IMR-90 (cell line): ENCODE data around the gene NPDC1. TPM values are rescaled to one million over a fixed set of nuclear protein-coding genes. Genes with fewer than 3 reads are reported as not detected.

Source experiments
- ATAC-seq: fragments of 200-7000 bp; cut with Tn5 transposase; 2 replicates; pipeline ENCODE4 v1.9.1; 2020; ENCODE audit warnings: low read depth, mild to moderate bottlenecking, moderate library complexity
- BruUV-seq: library from RNA; stranded (reverse); fragments of 400-500 nt; replicated peaks from 2 replicates; lab custom pipeline; 2021; lab: Mats Ljungman, UMichigan
- CTCF ChIA-PET: fragments of 300-600 bp; formaldehyde crosslinking; extraction: SDS; loops from one replicate; lab custom pipeline; 2021; ENCODE audit warnings: antibody characterized with exemption; lab: Yijun Ruan, JAX
- POLR2A ChIA-PET: fragments of 300-600 bp; sonication (Branson Sonifier 250); formaldehyde crosslinking; loops from one replicate; lab custom pipeline; 2022; ENCODE audit warnings: antibody characterized with exemption; ENCODE audit not compliant: unreplicated experiment; lab: Charles Lee
- DNase-seq: peaks from one replicate; pipeline ENCODE4 v3.0.0; 2013
- H2AFZ ChIP-seq: replicated peaks from 2 replicates; pipeline ENCODE3; 2013; ENCODE audit warnings: low read length, mild to moderate bottlenecking; ENCODE audit not compliant: poor library complexity
- H2AK5ac ChIP-seq: 2 replicates; pipeline ENCODE4 v1.6.1; 2013; ENCODE audit warnings: low read depth, low read length, inconsistent platforms
- H2AK9ac ChIP-seq: replicated peaks from 2 replicates; pipeline ENCODE3; 2013; ENCODE audit warnings: mild to moderate bottlenecking, low read depth, low read length, moderate library complexity; ENCODE audit not compliant: poor library complexity
- H2BK120ac ChIP-seq: 2 replicates; pipeline ENCODE4 v1.6.1; 2013; ENCODE audit warnings: low read depth, low read length, inconsistent platforms
- H2BK15ac ChIP-seq: 3 replicates; pipeline ENCODE4 v1.6.1; 2013; ENCODE audit warnings: low read depth, low read length, inconsistent platforms
- H2BK20ac ChIP-seq: 2 replicates; pipeline ENCODE4 v1.6.1; 2013; ENCODE audit warnings: low read depth, mild to moderate bottlenecking, inconsistent platforms, low read length, moderate library complexity
- H2BK5ac ChIP-seq: 2 replicates; pipeline ENCODE4 v1.6.1; 2013; ENCODE audit warnings: mild to moderate bottlenecking, low read depth, low read length, inconsistent platforms; ENCODE audit not compliant: poor library complexity, severe bottlenecking
- H3K14ac ChIP-seq: replicated peaks from 2 replicates; pipeline ENCODE4 v1.6.1; 2013; ENCODE audit warnings: low read depth, low read length, inconsistent platforms
- H3K18ac ChIP-seq: 2 replicates; pipeline ENCODE4 v1.6.1; 2013; ENCODE audit warnings: low read depth, low read length, control low read depth
- H3K23ac ChIP-seq: 2 replicates; pipeline ENCODE4 v1.6.1; 2013; ENCODE audit warnings: low read depth, low read length, inconsistent platforms
- H3K27ac ChIP-seq: 2 replicates; pipeline ENCODE4 v1.5.1; 2013; ENCODE audit warnings: mild to moderate bottlenecking, control low read depth, low read length; ENCODE audit not compliant: insufficient read depth
- H3K27me3 ChIP-seq: 2 replicates; pipeline ENCODE4 v1.6.1; 2013; ENCODE audit warnings: low read length; ENCODE audit not compliant: control insufficient read depth, insufficient read depth
- H3K36me3 ChIP-seq: 2 replicates; pipeline ENCODE4 v1.6.1; 2013; ENCODE audit warnings: low read length, mixed read lengths; ENCODE audit not compliant: control insufficient read depth, insufficient read depth
- H3K4ac ChIP-seq: 2 replicates; pipeline ENCODE4 v1.6.1; 2013; ENCODE audit warnings: low read depth, low read length, inconsistent platforms
- H3K4me1 ChIP-seq: 2 replicates; pipeline ENCODE4 v1.6.1; 2013; ENCODE audit warnings: low read length, mixed read lengths; ENCODE audit not compliant: control insufficient read depth, insufficient read depth
- H3K4me2 ChIP-seq: 2 replicates; pipeline ENCODE4 v1.6.1; 2013; ENCODE audit warnings: low read depth, mild to moderate bottlenecking, control low read depth, low read length, moderate library complexity
- H3K4me3 ChIP-seq: 2 replicates; pipeline ENCODE4 v1.5.1; 2013; ENCODE audit warnings: low read depth, mild to moderate bottlenecking, control low read depth, low read length, moderate library complexity; ENCODE audit not compliant: insufficient read depth
- H3K56ac ChIP-seq: 2 replicates; pipeline ENCODE4 v1.6.1; 2013; ENCODE audit warnings: low read length, inconsistent platforms; ENCODE audit not compliant: insufficient read depth; ENCODE audit errors: extremely low read depth
- H3K79me1 ChIP-seq, 2 experiments: 2 replicates each; pipeline ENCODE4 v1.6.1; 2013; ENCODE audit warnings: low read length in 2 of 2, inconsistent platforms in 1 of 2, low read depth in 1 of 2
- H3K9ac ChIP-seq: 2 replicates; pipeline ENCODE4 v1.6.1; 2013; ENCODE audit warnings: low read depth, low read length, control low read depth
- H3K9me1 ChIP-seq: 2 replicates; pipeline ENCODE4 v1.6.1; 2013; ENCODE audit warnings: low read length, inconsistent platforms; ENCODE audit not compliant: insufficient read depth
- H3K9me3 ChIP-seq: 2 replicates; pipeline ENCODE4 v1.6.1; 2013; ENCODE audit warnings: low read length; ENCODE audit not compliant: control insufficient read depth, insufficient read depth
- H4K20me1 ChIP-seq: 2 replicates; pipeline ENCODE4 v1.6.1; 2013; ENCODE audit warnings: low read length, inconsistent platforms; ENCODE audit not compliant: insufficient read depth
- H4K5ac ChIP-seq: 2 replicates; pipeline ENCODE4 v1.6.1; 2013; ENCODE audit warnings: mild to moderate bottlenecking, low read depth, low read length, control low read depth
- H4K8ac ChIP-seq, 2 experiments: 2 replicates each; pipeline ENCODE4 v1.6.1; 2013; ENCODE audit warnings: low read depth in 2 of 2, low read length in 2 of 2, control low read depth in 1 of 2, inconsistent platforms in 1 of 2
- H4K91ac ChIP-seq: 2 replicates; pipeline ENCODE4 v1.6.1; 2013; ENCODE audit warnings: low read depth, low read length, inconsistent platforms; ENCODE audit not compliant: insufficient read depth
- CHD1 ChIP-seq: IDR thresholded peaks from 2 replicates; pipeline ENCODE4 v1.6.1; 2012; ENCODE audit warnings: low read depth, low read length, improper control_type of control experiment
- ELK1 ChIP-seq: fragments of 150-350 bp; IDR thresholded peaks from 2 replicates; pipeline ENCODE4 v1.6.1; 2016; ENCODE audit warnings: low read depth, mild to moderate bottlenecking, low read length, moderate library complexity, borderline replicate concordance
- FOS ChIP-seq: fragments of 150-350 bp; IDR thresholded peaks from 2 replicates; pipeline ENCODE4 v1.6.1; 2016; ENCODE audit warnings: low read depth, low read length
- SMC3 ChIP-seq: fragments of 150-350 bp; IDR thresholded peaks from 2 replicates; pipeline ENCODE4 v1.6.1; 2016; ENCODE audit warnings: low read depth, mild to moderate bottlenecking, antibody characterized with exemption, low read length, moderate library complexity
- WGBS, 2 experiments: methylation state at CpG; one replicate each; pipeline versions ENCODE4 v1.1.5 to v1.1.7; 2013; ENCODE audit warnings: missing lambda C conversion rate in 2 of 2; ENCODE audit not compliant: insufficient read length in 1 of 2; ENCODE audit errors: extremely low coverage in 2 of 2; 5-methylcytosine and 5-hydroxymethylcytosine counted together
- dilution Hi-C: fragments of 300-500 bp; cut with HindIII; formaldehyde crosslinking; loops from one replicate; pipeline ENCODE4 v1.14.3; 2018; ENCODE audit warnings: low sequenced_read_pairs; ENCODE audit not compliant: unreplicated experiment
- in situ Hi-C: fragments of 300-500 bp; cut with MboI; formaldehyde crosslinking; loops from 3 replicates; pipeline ENCODE4 v1.14.3; 2019; ENCODE audit warnings: low sequenced_read_pairs, inconsistent platforms, mixed read lengths
- intact Hi-C: fragments of 100-400 bp; cut with micrococcal nuclease; formaldehyde crosslinking; loops from 2 replicates; pipeline ENCODE4 v1.10.0; 2022
- polyA plus RNA-seq, 3 experiments: library from polyadenylated mRNA; depleted of rRNA; stranded (reverse); fragments of >200 nt; gene quantifications; 2 replicates each; pipeline ENCODE4 v1.2.3, GENCODE V29; 2012; ENCODE audit warnings: low replicate concordance in 1 of 3
- total RNA-seq: library from RNA; depleted of rRNA; stranded (reverse); fragments of >200 nt; gene quantifications from 2 replicates; pipeline ENCODE4 v1.2.3, GENCODE V29; 2012

Gene NPDC1
- total and polyA plus RNA-seq, 2 of the 4 experiments (the other 2 are of a cell fraction): 2.7 to 58.1 TPM

- in situ Hi-C loops: no loop called here
- TF ChIP-seq SMC3 (no peak), ELK1 (no peak), FOS (no peak), CHD1 (no peak)
- Histone ChIP-seq H3K18ac (no peak overlapping the region), H2AK5ac (no peak overlapping the region), H3K4me3 (no peak overlapping the region), H3K9me1 (no peaks in the 10 kb centered on the region), H4K8ac (no peak overlapping the region), H2BK120ac (no peak overlapping the region), H3K4me2 (no peak overlapping the region), H3K9ac (no peak overlapping the region), H3K36me3 (no peaks in the 10 kb centered on the region), H2AK9ac (no peak overlapping the region), H3K79me1 (no peaks in the 10 kb centered on the region), H2BK20ac (no peak overlapping the region), H4K91ac (no peak overlapping the region), H2AFZ (peak overlapping the region; percentile 11), H3K23ac (no peak overlapping the region), H4K5ac (no peak overlapping the region), H4K20me1 (no peaks in the 10 kb centered on the region), H3K56ac (no peak overlapping the region), H3K27ac (no peak overlapping the region), H3K4ac (no peak overlapping the region), H2BK5ac (no peak overlapping the region), H3K14ac (no peak overlapping the region), H3K9me3 (no peaks in the 10 kb centered on the region), H3K4me1 (peaks cover 3% of the 10 kb centered on the region; the same call in 1 of the 2 replicates), H3K27me3 (peaks cover 61% of the 10 kb centered on the region), H2BK15ac (no peak overlapping the region)
- ChIA-PET CTCF (interaction anchor here (1.4 kb wide), 1 partner anchor 8 kb away, joined by 6 read pairs; the partner anchor contains the start of gene NPDC1), POLR2A (no interaction called here)
- dilution Hi-C loops: no loop called here
- 63% methylated on average over 9 of the region's 17 CpGs; no CpG with 5 or more reads in 1 of the 2 experiments for WGBS, 2 experiments
- intact Hi-C loops: no loop called here
- DNase-seq (no peak), ATAC-seq (no peak)
- no TSS peak for BruUV-seq
These were observed 9.0 kb upstream of the NPDC1 start for GRCh38 chr9:137054932-137055384.
